Gastrocnemius medialis (tissue), 4 donors: ENCODE data around the gene GREB1L. TPM values are rescaled to one million over a fixed set of nuclear protein-coding genes. Genes with fewer than 3 reads are reported as not detected.

ENCODE experiments used
- ATAC-seq, 2 donors: fragments of 150-250 bp; one replicate each; pipeline ENCODE4 v1.9.1; 2016
- DNase-seq, 2 donors: peaks; one replicate each; pipeline ENCODE4 v3.0.0-alpha.2; 2019
- H3K27ac ChIP-seq, 4 donors: fragments of 200-600 bp; sonication (generic); 1 replicate in 1 of 4; 2 replicates in 3 of 4; pipeline ENCODE4 v1.5.1; 2016 to 2018; ENCODE audit warnings: mild to moderate bottlenecking in 2 of 4, moderate library complexity in 1 of 4
- H3K27me3 ChIP-seq, 3 donors: fragments of 200-600 bp; sonication (generic) in 2 of 3; 1 replicate in 1 of 3; 2 replicates in 2 of 3; pipeline versions ENCODE4 v1.5.1 to v1.6.0; 2016 to 2019; ENCODE audit warnings: mild to moderate bottlenecking in 1 of 3, moderate library complexity in 1 of 3
- H3K36me3 ChIP-seq, 2 donors: fragments of 200-600 bp; sonication (generic) in 1 of 2; one replicate each; pipeline ENCODE4 v1.5.1; 2017 to 2018
- H3K4me1 ChIP-seq, 2 donors: fragments of 200-600 bp; sonication (generic) in 1 of 2; one replicate each; pipeline ENCODE4 v1.5.1; 2016 to 2017; ENCODE audit warnings: mild to moderate bottlenecking in 2 of 2
- H3K4me3 ChIP-seq, 4 donors: fragments of 200-600 bp; sonication (generic) in 3 of 4; 1 replicate in 1 of 4; 2 replicates in 3 of 4; pipeline ENCODE4 v1.5.1; 2016 to 2019; ENCODE audit warnings: mild to moderate bottlenecking in 2 of 4
- H3K9me3 ChIP-seq, 3 donors: fragments of 200-600 bp; sonication (generic) in 2 of 3; 1 replicate in 1 of 3; 2 replicates in 2 of 3; pipeline ENCODE4 v1.5.1; 2016 to 2019
- CTCF ChIP-seq, 5 experiments: fragments of 450-650 bp in 3 of 5; fragments of 200-600 bp in 2 of 5; sonication (generic) in 2 of 5; IDR thresholded peaks in 4 of 5; conservative IDR thresholded peaks in 1 of 5; 1 replicate in 4 of 5; 2 replicates in 1 of 5; pipeline ENCODE4 v1.5.1; 2016 to 2019; ENCODE audit warnings: antibody characterized with exemption in 5 of 5, mild to moderate bottlenecking in 3 of 5, moderate library complexity in 3 of 5
- POLR2A ChIP-seq, 2 donors: fragments of 450-650 bp; IDR thresholded peaks; one replicate each; pipeline ENCODE4 v1.6.1; 2017; ENCODE audit warnings: antibody characterized with exemption in 2 of 2, mild to moderate bottlenecking in 2 of 2, moderate library complexity in 2 of 2
- in situ Hi-C, 4 donors: fragments of 200-750 bp; cut with MboI; loops; one replicate each; pipeline versions ENCODE4 v1.15.0 to v1.8.0; 2017; ENCODE audit warnings: low sequenced_read_pairs in 4 of 4
- intact Hi-C: fragments of 100-400 bp; cut with DNase I; formaldehyde crosslinking; loops from one replicate; pipeline ENCODE4 v1.15.1; 2023; ENCODE audit warnings: low total_unique reads
- total RNA-seq, 4 donors: library from RNA; depleted of rRNA; stranded (reverse); fragments of >200 nt; gene quantifications; one replicate each; pipeline versions ENCODE4 v1.1.0 to v1.2.3, GENCODE V29; 2016

Gene GREB1L
- total RNA-seq, 4 donors from 2014 or later = 4.4 to 14.4 (median 7.4) TPM

- DNase-seq (no peak), ATAC-seq (no peak)
- H3K27me3 ChIP-seq = no peaks in the 10 kb centered on the region
- intact Hi-C loops (no loop called here), in situ Hi-C loops (no loop called here)
- H3K27ac ChIP-seq = no peak overlapping the region
- H3K36me3 ChIP-seq = no peaks in the 10 kb centered on the region
- TF ChIP-seq CTCF (IDR thresholded peaks at IDR 0.05 in 4 of 5, conservative IDR thresholded peaks at IDR 0.05 in 1 of 5) (no peak), POLR2A (IDR thresholded peaks at IDR 0.05) (no peak)
- no peak overlapping the region for H3K4me3 ChIP-seq
- H3K9me3 ChIP-seq = no peaks in the 10 kb centered on the region
- no peaks in the 10 kb centered on the region for H3K4me1 ChIP-seq
These were observed 27.3 kb downstream of the GREB1L start for GRCh38 chr18:21269349-21269748.

DNA sequence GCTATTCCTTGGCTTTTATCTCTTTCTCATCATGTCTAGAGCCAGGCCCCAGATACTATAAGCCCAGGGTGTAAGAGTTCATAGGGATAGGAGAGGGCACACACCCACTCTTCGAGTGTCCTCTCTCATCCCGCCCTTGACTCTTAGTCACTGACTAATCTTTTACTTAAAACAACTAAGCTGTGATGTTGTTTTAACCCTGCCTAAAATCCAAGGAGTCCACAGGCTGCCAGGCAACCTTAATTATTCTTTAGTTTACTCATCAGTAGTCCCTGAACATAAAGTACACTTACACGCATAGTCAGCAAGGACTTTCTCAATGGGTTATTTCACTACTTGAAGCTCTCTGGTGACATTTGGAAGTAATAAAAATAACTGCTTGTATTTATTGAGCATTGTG, 28.4 kb downstream of the GREB1L start:
- Histone ChIP-seq H3K27ac (no peak overlapping the region), H3K4me3 (no peak overlapping the region), H3K9me3 (no peaks in the 10 kb centered on the region), H3K27me3 (no peaks in the 10 kb centered on the region), H3K36me3 (no peaks in the 10 kb centered on the region), H3K4me1 (no peaks in the 10 kb centered on the region)
- DNase-seq (no peak), ATAC-seq (no peak)
- in situ Hi-C loops = no loop called here
- TF ChIP-seq POLR2A (IDR thresholded peaks at IDR 0.05) = no peak
- no peak for TF ChIP-seq CTCF (IDR thresholded peaks at IDR 0.05 in 4 of 5, conservative IDR thresholded peaks at IDR 0.05 in 1 of 5)
- intact Hi-C loops = no loop called here

GRCh38 chr18:21272016-21272579, 30.1 kb downstream of the GREB1L start:
- DNase-seq = no peak
- Histone ChIP-seq H3K9me3 (no peaks in the 10 kb centered on the region), H3K27me3 (no peaks in the 10 kb centered on the region), H3K4me3 (no peak overlapping the region), H3K4me1 (no peaks in the 10 kb centered on the region), H3K27ac (no peak overlapping the region), H3K36me3 (no peaks in the 10 kb centered on the region)
- TF ChIP-seq CTCF (IDR thresholded peaks at IDR 0.05 in 4 of 5, conservative IDR thresholded peaks at IDR 0.05 in 1 of 5) (no peak), POLR2A (IDR thresholded peaks at IDR 0.05) (no peak)
- no peak for ATAC-seq
- in situ Hi-C loops (no loop called here), intact Hi-C loops (no loop called here)

DNA sequence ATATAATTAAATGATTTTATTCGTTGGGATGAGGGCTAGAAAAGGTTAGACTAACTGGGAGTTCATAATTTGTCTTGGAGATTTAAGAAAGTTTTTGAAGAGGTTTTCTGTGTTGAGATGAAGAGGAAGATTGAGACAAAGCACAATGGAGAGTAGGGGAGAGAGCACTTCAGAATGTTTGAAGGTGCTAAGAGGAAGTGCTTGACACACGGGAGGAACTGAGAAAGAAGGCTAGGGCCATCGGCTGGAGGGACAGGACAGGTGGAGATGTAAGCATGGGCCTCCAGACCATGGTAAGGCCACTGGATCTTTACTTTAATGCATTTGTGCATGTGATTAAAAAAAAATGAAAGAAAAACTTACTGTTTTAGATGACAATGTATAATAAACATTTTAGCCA, 31.5 kb downstream of the GREB1L start:
- no peaks in the 10 kb centered on the region for H3K9me3 ChIP-seq
- no peaks in the 10 kb centered on the region for H3K27me3 ChIP-seq
- in situ Hi-C loops (no loop called here), intact Hi-C loops (no loop called here)
- ATAC-seq (no peak), DNase-seq (no peak)
- H3K27ac ChIP-seq = no peak overlapping the region
- H3K4me3 ChIP-seq = no peak overlapping the region
- TF ChIP-seq CTCF (IDR thresholded peaks at IDR 0.05 in 4 of 5, conservative IDR thresholded peaks at IDR 0.05 in 1 of 5) = no peak
- no peak for TF ChIP-seq POLR2A (IDR thresholded peaks at IDR 0.05)
- no peaks in the 10 kb centered on the region for H3K36me3 ChIP-seq
- no peaks in the 10 kb centered on the region for H3K4me1 ChIP-seq

DNA sequence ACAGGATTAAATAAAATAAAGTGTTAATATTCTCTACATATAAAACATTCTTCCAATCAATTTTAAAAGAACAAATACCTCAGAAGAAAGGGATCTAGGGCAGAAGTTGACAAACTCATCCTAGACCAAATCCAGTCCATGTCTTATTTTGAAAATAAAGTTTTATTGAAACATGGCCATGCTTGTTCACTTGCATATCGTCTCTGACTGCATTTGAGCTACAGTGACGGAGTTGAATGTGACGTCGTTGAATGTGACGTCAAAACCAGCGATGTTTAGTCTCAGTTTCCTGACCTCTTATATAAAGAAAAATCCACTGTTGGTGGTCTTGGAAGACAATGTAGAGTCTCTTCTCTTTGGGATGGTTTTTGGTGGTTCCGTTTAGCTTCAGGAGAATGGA, 33.6 kb downstream of the GREB1L start:
- no peak for DNase-seq
- TF ChIP-seq POLR2A (IDR thresholded peaks at IDR 0.05) (no peak), CTCF (IDR thresholded peaks at IDR 0.05 in 4 of 5, conservative IDR thresholded peaks at IDR 0.05 in 1 of 5) (no peak)
- no peak overlapping the region for H3K4me3 ChIP-seq
- no peaks in the 10 kb centered on the region for H3K9me3 ChIP-seq
- in situ Hi-C loops = loop anchor here in 2 of 4 donors (25.0 kb wide), 1 partner anchor 112 kb away; no protein-coding TSS in a partner anchor
- intact Hi-C loops = no loop called here
- ATAC-seq = no peak
- H3K36me3 ChIP-seq = no peaks in the 10 kb centered on the region
- no peaks in the 10 kb centered on the region for H3K4me1 ChIP-seq
- H3K27ac ChIP-seq = no peak overlapping the region
- no peaks in the 10 kb centered on the region for H3K27me3 ChIP-seq
